HG03066 (cell line): ENCODE results near the gene KDM4B.

ENCODE experiments used
- ATAC-seq: cut with Tn5 transposase; IDR thresholded peaks from one replicate; pipeline ENCODE4 v1.9.1; 2021; ENCODE audit warnings: low read depth; ENCODE audit not compliant: unreplicated experiment

The KDM4B gene

DNA sequence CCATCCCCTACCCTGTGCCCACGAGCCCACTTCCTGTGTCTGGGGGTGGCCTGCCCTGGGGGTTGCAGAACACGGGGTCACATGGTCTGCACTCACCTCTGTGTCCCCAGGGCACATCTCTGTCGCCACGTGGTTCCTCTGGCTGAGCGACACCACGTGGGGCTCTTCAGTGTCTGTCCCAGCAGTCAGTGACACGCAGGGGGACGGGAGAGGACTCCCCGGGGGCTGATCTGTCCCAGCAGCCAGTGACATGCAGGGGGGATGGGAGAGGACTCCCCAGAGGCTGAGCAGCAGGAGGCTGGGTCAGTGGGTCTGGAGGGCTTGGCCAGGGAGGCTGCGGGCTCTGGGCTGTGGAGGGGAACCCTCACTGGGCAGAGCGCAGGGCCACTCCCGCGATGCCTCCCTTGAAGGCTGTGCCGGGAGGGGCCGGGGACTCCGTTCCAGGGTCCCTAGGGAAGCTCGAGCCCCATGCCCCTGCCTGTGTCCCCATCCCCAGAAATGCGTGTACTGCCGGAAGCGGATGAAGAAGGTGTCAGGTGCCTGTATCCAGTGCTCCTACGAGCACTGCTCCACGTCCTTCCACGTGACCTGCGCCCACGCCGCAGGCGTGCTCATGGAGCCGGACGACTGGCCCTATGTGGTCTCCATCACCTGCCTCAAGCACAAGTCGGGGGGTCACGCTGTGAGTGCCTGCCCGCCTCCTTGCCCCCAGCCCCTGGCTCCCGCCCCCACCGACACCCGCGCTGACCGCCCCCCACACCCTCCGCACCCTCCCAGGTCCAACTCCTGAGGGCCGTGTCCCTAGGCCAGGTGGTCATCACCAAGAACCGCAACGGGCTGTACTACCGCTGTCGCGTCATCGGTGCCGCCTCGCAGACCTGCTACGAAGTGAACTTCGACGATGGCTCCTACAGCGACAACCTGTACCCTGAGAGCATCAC is 174.8 kb downstream of the KDM4B start:
- ATAC-seq = no peak

DNA sequence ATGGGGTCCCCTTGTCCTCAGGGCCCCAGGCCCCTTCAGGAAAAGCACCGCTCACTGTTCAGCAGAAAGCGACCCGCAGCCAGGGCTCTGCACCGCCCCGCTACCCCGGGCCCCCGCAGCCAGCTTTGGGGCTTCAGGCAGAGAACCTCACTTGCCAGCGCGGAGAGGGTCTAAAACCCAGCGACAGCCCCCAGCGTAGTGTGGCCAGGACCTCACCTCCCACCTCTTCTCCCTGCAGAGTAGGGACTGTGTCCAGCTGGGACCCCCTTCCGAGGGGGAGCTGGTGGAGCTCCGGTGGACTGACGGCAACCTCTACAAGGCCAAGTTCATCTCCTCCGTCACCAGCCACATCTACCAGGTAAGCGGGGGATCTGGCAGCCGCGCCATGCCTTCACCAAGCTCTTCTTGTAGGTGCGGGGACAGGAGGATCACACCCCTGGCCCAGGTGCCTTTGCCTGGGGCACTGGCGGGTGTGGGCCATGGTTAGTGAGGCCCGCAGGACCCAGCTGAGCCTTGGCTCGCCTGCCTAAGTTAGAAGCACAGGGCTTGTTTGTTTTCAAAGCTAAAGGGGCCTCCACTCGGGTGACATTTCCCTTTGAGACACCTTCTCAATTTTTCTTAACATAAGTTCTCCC is 175.7 kb downstream of the KDM4B start:
- no peak for ATAC-seq

DNA sequence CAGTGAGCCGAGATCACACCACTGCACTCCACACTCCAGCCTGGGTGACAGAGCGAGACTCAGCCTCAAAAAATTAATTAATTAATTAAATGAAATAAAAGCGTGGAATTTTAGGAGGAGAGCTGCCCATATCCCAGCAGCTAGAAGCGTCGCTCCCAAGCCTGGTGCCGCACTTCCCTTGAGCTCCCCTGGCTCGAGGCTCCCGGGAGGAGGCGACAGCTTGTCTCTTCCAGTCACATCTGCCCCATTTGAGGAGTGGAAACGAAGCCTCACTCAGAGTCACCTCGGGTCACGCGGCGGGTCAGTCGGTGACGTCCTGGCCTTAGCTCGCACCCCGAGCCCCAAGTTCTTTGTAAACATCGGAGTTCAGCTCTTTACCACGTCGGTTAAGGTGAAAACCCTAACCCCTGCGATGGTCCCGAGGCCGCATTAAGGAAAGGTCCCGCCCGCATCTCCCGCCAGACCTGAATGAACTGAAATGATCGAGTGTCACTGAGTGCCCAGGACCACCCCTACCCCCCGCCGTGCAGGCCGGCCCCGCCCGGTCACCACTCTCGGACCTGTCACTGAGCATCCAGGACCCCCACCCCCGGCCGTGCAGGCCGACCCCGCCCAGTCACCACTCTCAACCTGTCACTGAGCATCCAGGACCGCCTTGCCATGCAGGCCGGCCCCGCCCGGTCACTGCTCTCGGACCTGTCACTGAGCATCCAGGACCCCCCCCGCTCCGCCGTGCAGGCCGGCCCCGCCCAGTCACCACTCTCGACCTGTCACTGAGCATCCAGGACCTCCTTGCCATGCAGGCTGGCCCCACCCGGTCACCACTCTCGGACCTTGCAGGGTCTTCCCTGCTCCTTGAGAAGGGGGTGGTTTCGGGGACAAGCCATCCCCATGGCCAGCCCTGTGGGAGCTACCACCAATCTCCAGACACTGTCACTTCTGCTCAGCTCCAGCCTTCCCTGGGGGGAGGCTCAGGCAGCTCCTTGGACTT is 176.9 kb downstream of the KDM4B start:
- ATAC-seq = no peak

DNA sequence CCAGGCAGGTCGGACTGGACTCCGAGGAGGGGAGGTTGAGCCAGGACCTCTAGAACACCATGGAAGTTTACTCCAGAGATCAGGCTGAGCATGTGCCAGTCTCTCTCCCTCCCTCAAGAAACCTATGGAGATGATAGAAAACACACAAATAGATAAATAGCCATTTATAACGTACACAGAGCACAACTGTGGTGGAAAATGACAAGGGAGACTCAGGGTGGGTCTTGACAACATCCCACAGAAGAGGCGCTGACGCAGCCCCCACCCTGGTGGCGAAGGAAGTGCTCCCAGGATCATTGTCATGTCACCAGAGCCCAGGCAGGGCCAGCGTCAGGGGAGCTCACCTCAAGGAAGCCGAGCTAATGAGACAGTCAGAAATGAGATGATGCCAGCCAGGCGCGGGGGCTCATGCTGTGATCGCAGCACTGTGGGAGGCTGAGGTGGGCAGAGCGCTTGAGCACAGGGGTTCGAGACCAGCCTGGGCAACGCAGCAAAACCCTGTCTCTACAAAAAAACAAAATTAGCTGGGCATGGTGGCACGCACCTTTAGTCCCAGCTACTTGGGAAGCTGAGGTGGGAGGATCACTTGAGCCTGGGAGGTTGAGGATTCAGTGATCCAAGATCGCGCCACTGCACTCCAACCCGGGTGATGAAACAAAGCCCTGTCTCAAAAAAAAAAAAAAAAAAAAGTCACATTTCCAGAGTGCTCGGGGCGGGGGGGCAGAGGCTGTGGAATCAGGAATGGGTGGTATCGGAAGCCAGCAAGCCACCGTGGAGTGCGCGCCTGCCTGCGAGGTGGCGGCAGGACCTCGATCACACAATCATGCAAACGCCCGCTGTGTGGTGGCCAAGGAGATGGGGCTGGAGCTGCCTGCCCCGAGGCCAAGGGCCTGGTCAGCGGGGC is 178.4 kb downstream of the KDM4B start:
- ATAC-seq = no peak

DNA sequence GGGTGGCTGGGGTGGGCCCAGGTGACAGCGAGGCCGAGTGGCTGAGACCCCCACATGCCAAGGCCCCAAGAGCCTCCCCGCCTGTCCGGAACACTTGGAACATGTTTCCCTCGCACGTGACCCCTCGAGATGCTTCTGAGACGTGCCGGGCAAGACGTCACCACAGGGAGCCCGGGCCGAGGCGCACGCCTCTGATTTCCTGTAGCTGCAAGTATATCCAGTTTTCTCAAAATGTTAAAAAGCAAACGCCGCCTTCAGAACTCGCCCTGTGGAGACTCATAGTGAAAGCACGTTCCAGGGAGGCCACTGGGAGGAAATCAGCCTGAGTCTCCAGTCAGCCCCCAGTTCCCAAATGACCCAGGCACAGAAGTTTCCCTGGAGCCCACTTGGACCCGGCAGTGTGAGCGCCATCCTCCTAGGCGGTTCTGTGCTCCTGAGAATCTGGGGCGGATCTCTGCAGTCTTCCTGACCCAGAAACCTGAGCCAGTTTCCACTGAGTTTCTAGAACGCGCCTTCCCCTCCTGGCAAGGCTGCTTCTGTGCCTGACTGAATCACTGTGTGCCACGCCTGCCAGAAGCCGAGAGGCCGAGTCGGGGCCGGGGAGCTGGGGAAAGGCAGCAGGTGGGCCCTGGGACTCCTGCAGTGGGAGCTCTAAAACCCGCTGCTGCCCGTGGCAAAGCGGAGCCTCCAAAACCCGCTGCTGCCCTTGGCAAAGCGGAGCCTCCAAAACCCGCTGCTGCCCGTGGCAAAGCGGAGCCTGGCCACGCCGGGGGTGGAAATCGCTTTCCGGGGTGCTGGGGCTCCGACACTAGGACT is 179.3 kb downstream of the KDM4B start:
- no peak for ATAC-seq

DNA sequence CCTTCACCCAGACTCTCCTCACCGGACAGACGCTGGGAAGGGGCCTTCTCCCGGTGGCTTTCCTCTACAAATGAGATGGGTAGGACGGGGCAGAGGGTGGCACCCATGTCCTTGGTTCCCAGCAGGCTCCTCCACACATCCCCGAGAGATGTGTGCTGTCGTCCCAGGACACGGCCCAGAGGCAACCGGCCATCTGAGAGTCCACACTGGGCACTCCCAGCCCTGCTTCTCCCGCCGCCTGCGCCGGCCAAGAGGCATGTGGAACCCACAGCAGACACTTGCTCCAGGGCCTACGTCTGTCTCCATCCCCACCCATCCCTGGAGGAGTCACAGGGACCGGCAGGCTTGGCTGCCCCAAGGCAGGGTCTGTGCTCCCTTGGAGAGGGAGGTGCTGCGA is 179.9 kb downstream of the KDM4B start:
- no peak for ATAC-seq

DNA sequence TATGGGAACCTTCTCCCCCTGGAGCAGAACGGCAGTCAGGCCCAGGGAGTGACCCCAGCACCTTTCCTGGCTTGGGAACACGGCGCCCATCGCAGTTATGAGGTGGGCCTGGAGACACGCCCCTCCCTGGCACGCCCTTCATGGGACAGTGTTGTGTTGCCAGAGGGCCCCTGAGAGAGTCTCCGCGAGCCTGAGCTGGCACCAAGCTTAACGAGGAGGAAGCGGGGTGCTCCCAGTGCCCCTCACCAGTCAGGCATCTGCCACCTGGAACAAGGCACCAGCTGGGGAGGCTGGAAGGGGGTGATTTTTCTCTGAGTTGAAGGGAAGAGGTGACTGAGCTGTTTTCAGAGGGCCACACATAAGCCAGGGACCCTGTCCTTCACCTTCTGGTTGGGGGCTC is 180.6 kb downstream of the KDM4B start:
- ATAC-seq = no peak

DNA sequence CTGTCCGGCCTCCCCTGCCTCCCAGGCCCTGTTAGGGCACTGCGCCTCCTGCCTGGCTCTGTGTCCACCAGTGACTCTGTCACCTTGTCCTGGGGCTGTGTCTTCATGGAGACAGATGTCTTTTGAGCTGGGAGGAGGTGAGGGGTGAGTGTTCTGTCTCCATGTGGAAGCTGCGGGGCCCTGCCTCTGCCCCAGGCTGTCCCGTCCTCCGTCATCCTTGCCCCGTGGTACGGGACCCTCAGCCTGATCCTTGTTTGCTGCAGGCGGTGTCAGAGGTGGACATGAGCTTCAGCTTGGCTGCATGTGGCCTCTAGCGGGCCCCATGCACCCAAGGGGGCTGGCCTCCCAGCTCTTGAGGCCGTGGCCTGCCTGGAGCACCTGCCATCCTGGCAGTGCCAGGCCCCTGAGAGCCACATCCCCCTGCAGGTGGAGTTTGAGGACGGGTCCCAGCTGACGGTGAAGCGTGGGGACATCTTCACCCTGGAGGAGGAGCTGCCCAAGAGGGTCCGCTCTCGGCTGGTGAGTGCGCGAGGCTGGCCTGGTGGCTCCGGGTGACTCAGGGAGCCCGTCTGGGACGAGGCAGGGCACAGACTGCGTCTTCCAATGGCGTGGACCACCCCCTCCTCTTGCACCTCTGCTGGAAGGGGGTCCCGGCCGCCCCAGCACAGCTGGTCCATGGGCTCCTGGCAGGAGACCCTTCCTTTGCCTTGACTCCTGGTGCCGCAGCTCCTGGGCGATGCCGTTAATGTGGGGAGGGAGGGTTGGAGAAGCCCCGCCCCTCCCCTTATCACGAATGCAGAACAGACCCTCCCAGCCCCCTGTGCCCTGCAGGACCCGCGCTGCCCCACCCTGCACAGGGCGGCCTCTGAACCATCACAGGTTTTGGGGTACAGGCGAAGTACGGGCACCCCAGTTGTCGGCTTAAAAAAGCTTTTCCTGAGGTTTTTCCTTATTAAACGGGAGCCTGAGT is 181.3 kb downstream of the KDM4B start:
- ATAC-seq = no peak

DNA sequence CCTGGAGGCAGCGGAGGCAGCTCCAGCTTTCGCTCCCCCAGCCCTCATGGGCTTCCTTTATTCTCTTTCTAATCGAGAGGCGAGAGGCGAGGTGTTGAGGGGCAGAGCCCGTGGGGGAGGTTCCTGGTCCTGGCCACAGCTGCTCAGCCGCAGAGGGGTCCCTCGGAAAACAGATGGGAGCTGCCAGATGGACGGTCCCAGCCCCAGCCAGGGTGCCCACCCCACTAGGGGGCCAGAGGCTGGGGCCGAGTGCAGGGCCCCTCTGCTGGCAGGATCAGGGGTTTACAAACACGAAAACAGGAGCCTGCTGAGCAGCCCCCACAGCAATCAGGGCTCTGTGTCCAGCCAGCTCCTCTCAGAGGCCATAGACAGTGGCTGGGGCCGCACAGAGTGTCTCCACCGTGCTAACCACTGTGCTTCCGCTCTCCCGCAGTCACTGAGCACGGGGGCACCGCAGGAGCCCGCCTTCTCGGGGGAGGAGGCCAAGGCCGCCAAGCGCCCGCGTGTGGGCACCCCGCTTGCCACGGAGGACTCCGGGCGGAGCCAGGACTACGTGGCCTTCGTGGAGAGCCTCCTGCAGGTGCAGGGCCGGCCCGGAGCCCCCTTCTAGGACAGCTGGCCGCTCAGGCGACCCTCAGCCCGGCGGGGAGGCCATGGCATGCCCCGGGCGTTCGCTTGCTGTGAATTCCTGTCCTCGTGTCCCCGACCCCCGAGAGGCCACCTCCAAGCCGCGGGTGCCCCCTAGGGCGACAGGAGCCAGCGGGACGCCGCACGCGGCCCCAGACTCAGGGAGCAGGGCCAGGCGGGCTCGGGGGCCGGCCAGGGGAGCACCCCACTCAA is 182.2 kb downstream of the KDM4B start:
- ATAC-seq = no peak

DNA sequence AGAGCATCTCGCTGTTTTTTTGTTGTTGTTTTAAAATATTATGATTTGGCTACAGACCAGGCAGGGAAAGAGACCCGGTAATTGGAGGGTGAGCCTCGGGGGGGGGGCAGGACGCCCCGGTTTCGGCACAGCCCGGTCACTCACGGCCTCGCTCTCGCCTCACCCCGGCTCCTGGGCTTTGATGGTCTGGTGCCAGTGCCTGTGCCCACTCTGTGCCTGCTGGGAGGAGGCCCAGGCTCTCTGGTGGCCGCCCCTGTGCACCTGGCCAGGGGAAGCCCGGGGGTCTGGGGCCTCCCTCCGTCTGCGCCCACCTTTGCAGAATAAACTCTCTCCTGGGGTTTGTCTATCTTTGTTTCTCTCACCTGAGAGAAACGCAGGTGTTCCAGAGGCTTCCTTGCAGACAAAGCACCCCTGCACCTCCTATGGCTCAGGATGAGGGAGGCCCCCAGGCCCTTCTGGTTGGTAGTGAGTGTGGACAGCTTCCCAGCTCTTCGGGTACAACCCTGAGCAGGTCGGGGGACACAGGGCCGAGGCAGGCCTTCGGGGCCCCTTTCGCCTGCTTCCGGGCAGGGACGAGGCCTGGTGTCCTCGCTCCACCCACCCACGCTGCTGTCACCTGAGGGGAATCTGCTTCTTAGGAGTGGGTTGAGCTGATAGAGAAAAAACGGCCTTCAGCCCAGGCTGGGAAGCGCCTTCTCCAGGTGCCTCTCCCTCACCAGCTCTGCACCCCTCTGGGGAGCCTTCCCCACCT is 183.3 kb downstream of the KDM4B start:
- ATAC-seq = no peak

DNA sequence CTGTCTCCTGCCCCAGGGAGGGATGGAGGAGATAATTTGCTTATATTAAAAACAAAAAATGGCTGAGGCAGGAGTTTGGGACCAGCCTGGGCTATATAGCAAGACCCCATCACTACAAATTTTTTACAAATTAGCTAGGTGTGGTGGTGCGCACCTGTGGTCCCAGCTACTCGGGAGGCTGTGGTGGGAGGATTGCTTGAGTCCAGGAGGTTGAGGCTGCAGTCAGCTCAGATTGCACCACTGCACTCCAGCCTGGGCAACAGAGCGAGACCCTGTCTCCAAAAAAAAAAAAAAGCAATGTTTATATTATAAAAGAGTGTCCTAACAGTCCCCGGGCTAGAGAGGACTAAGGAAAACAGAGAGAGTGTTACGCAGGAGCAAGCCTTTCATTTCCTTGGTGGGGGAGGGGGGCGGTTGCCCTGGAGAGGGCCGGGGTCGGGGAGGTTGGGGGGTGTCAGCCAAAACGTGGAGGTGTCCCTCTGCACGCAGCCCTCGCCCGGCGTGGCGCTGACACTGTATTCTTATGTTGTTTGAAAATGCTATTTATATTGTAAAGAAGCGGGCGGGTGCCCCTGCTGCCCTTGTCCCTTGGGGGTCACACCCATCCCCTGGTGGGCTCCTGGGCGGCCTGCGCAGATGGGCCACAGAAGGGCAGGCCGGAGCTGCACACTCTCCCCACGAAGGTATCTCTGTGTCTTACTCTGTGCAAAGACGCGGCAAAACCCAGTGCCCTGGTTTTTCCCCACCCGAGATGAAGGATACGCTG is 184.0 kb downstream of the KDM4B start:
- ATAC-seq = no peak

DNA sequence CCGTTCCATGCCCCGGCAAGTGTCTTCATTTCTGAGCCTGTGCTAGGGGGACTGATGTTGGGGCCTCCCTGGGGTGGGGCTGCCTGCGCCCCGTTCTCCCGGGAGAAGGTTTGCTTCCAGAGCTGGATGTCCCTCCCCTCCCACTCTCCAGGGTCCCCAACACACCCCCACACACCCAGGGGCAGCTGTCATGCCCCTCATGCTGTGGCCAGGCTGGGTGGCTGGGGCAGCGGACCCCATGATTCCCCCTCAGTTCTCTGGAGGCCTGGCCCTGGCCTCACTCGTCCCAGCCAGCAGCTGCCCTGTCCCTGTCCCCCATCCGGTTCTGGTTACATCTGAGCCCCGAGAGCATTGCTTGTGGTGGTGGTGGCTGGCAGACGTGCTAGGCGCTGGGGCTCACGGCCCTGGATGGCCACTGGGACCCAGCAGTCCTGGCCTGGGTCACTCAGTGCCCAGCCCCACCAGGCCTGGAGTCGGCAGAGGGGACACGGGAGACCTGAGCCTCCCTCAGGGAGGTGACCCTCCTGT is 184.8 kb downstream of the KDM4B start:
- ATAC-seq = no peak

DNA sequence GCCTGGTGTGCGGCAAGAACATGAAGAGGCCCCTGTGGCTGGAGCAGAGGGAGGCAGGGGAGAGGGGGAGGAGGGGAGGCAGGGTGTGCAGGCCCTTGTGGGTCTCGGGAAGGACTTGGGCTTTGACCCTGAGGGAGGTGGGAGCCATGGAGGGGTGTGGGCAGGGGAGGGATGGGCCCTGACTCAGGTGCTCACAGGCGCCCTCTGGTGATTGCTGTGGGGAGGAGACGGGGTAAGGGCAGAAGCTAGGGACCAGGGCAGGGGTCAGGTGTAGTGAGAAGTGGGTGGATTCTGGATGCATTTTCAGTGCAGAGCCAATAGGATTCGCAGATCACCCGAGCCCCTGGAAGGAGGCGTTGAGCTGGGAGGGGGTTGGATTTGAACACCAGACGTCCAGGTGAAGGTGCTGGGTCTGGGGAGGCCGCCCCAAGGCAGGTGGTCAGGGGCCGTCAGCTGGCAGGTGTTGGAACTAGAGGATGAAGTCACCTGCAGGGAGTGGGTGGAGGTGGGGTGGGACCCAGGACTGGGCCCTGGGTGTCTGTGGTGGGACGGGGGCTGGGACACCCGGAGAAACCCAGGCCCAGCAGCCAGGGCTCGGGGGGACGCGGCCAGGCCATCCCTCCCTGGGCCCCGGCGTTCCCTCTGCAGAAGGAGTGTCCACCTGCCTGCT is 185.4 kb downstream of the KDM4B start:
- ATAC-seq = no peak

DNA sequence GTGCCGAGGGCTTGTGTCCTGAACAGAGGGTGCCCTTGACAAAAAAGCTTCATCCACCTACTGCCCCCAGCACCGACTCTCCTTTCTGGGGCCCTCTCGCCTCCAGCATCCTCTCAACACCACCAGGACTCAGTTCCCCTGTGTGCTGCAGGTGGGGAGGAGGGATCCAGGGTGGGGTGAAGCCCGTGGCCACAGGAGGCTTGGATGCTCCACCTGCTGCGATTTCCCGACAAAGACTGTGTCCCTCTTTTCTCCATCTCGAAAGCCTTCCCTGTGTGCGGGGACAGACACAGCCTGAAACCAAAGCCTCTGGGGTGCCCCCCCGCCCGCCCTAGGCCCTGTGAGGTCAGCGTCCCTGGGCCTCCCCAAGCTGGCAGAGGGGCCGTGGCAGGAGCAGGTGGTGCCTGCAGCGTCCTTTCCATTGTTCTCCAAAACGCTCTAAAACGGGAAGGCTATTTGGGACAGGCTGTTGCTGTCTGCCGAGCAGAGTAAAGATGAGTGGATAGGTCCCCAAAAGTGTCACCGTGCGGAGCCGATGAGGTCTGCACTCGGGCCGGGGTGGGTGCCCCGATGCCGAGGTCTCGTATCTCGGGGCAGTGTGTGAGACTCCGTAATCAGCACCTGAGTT is 186.0 kb downstream of the KDM4B start:
- no peak for ATAC-seq
